Dermis microvascular lymphatic vessel endothelial cell (primary cell): ENCODE data around the gene SDK1. TPM values are rescaled to one million over a fixed set of nuclear protein-coding genes. Genes with fewer than 3 reads are reported as not detected.

Experiments used
- DNase-seq, 2 donors: peaks; one replicate each; pipeline versions ENCODE4 v3.0.0 to v3.0.0-alpha.2; 2010; ENCODE audit warnings: low read depth in 2 of 2
- total RNA-seq: library from RNA; depleted of rRNA; stranded (reverse); fragments of >200 nt; gene quantifications from 2 replicates; pipeline ENCODE4 v1.2.1, GENCODE V29; 2014

SDK1 gene
- total RNA-seq, 1 donor from 2014 or later = 0.39 TPM

- DNase-seq = no peak
These were observed 868.4 kb downstream of the SDK1 start for GRCh38 chr7:4169455-4169854.

GRCh38 chr7:4170997-4171786 lies 870.1 kb downstream of the SDK1 start:
- no peak for DNase-seq

GRCh38 chr7:4172883-4173282 lies 871.8 kb downstream of the SDK1 start:
- no peak for DNase-seq

- no peak for DNase-seq
These were observed 872.6 kb downstream of the SDK1 start for GRCh38 chr7:4173615-4174014.

- no peak for DNase-seq
These were observed 873.0 kb downstream of the SDK1 start for GRCh38 chr7:4174016-4174415.

GRCh38 chr7:4174451-4174850 lies 873.4 kb downstream of the SDK1 start:
- no peak for DNase-seq

GRCh38 chr7:4174884-4175283 lies 873.8 kb downstream of the SDK1 start:
- DNase-seq = no peak

GRCh38 chr7:4175346-4175973 lies 874.4 kb downstream of the SDK1 start:
- no peak for DNase-seq

- no peak for DNase-seq
These were observed 875.9 kb downstream of the SDK1 start for GRCh38 chr7:4177001-4177400.

- no peak for DNase-seq
These were observed 877.4 kb downstream of the SDK1 start for GRCh38 chr7:4178416-4178815.

GRCh38 chr7:4178916-4179687 lies 878.0 kb downstream of the SDK1 start:
- DNase-seq = no peak

- DNase-seq = no peak
These were observed 878.8 kb downstream of the SDK1 start for GRCh38 chr7:4179688-4180380.

GRCh38 chr7:4181446-4181845 lies 880.4 kb downstream of the SDK1 start:
- no peak for DNase-seq

GRCh38 chr7:4182605-4183300 lies 881.7 kb downstream of the SDK1 start:
- no peak for DNase-seq

GRCh38 chr7:4184653-4185052 lies 883.6 kb downstream of the SDK1 start:
- no peak for DNase-seq

- DNase-seq = no peak
These were observed 884.1 kb downstream of the SDK1 start for GRCh38 chr7:4185136-4185535.

GRCh38 chr7:4185721-4186512 lies 884.9 kb downstream of the SDK1 start:
- DNase-seq = peak in 1 of 2 donors; percentile 4

GRCh38 chr7:4186513-4186780 lies 885.4 kb downstream of the SDK1 start:
- no peak for DNase-seq

- DNase-seq = no peak
These were observed 887.6 kb downstream of the SDK1 start for GRCh38 chr7:4188651-4189050.

GRCh38 chr7:4189131-4189570 lies 888.1 kb downstream of the SDK1 start:
- DNase-seq = no peak
